22Rv1 (cell line): Measurements from ENCODE around the gene PRR15L.

ENCODE experiments used
- CTCF ChIP-seq: fragments of 450-650 bp; IDR thresholded peaks from 2 replicates; pipeline ENCODE4 v1.5.1; 2017; ENCODE audit warnings: mild to moderate bottlenecking
- ZFX ChIP-seq: fragments of 450-650 bp; IDR thresholded peaks from 2 replicates; pipeline ENCODE4 v1.6.1; 2017; ENCODE audit warnings: antibody characterized with exemption, borderline replicate concordance

GRCh38 chr17:47949946-47950345 lies 7.7 kb downstream of the PRR15L start:
- TF ChIP-seq CTCF (no peak), ZFX (no peak)
